Thyroid gland (tissue), 4 donors: ENCODE results near the gene APEX1. TPM values are rescaled to one million over a fixed set of nuclear protein-coding genes. Genes with fewer than 3 reads are reported as not detected.
A peak's percentile ranks its signal among the peaks of the same experiment; 100 is the strongest.

ENCODE experiments used
- DNase-seq, 2 donors: peaks; one replicate each; pipeline ENCODE4 v3.0.0-alpha.2; 2019
- H3K27ac ChIP-seq, 3 donors: fragments of 200-600 bp; sonication (generic); 1 replicate in 2 of 3; 2 replicates in 1 of 3; pipeline ENCODE4 v1.5.1; 2016 to 2019; ENCODE audit warnings: mild to moderate bottlenecking in 1 of 3, moderate library complexity in 1 of 3
- H3K27me3 ChIP-seq: fragments of 200-600 bp; sonication (generic); one replicate; pipeline ENCODE4 v1.5.1; 2019
- H3K36me3 ChIP-seq, 2 donors: fragments of 200-600 bp; sonication (generic); one replicate each; pipeline ENCODE4 v1.5.1; 2016 to 2019
- H3K4me1 ChIP-seq, 2 donors: fragments of 200-600 bp; sonication (generic); one replicate each; pipeline ENCODE4 v1.5.1; 2017 to 2019
- H3K4me3 ChIP-seq, 3 donors: fragments of 200-600 bp; sonication (generic); replicated peaks in 1 of 3; 1 replicate in 2 of 3; 2 replicates in 1 of 3; pipeline ENCODE4 v1.5.1; 2016; ENCODE audit warnings: mild to moderate bottlenecking in 1 of 3
- H3K9me3 ChIP-seq: fragments of 200-600 bp; sonication (generic); one replicate; pipeline ENCODE4 v1.5.1; 2017
- POLR2A ChIP-seq, 2 donors: fragments of 450-650 bp; IDR thresholded peaks; one replicate each; pipeline ENCODE4 v1.6.1; 2017; ENCODE audit warnings: antibody characterized with exemption in 2 of 2, mild to moderate bottlenecking in 2 of 2, moderate library complexity in 1 of 2
- WGBS, 2 donors: methylation state at CpG; one replicate each; pipeline ENCODE4 v1.1.5; 2017; 5-methylcytosine and 5-hydroxymethylcytosine counted together
- intact Hi-C: fragments of 100-400 bp; cut with DNase I; formaldehyde crosslinking; loops from one replicate; pipeline ENCODE4 v1.15.1; 2023
- total RNA-seq, 4 donors: library from RNA; depleted of rRNA; stranded (reverse); fragments of >200 nt; gene quantifications; one replicate each; pipeline ENCODE4 v1.2.3, GENCODE V29; 2016
- TF ChIP-seq, protein P1 (sequence below), 6 experiments: fragments of 200-600 bp in 3 of 6; fragments of 450-650 bp in 3 of 6; sonication (generic) in 3 of 6; IDR thresholded peaks; one replicate each; pipeline ENCODE4 v1.5.1; 2016 to 2019; ENCODE audit warnings: antibody characterized with exemption in 6 of 6, mild to moderate bottlenecking in 2 of 6, inconsistent platforms in 1 of 6, moderate library complexity in 1 of 6

APEX1 gene
- total RNA-seq, 4 donors from 2014 or later, result 133 to 179 (median 142) TPM

DNA sequence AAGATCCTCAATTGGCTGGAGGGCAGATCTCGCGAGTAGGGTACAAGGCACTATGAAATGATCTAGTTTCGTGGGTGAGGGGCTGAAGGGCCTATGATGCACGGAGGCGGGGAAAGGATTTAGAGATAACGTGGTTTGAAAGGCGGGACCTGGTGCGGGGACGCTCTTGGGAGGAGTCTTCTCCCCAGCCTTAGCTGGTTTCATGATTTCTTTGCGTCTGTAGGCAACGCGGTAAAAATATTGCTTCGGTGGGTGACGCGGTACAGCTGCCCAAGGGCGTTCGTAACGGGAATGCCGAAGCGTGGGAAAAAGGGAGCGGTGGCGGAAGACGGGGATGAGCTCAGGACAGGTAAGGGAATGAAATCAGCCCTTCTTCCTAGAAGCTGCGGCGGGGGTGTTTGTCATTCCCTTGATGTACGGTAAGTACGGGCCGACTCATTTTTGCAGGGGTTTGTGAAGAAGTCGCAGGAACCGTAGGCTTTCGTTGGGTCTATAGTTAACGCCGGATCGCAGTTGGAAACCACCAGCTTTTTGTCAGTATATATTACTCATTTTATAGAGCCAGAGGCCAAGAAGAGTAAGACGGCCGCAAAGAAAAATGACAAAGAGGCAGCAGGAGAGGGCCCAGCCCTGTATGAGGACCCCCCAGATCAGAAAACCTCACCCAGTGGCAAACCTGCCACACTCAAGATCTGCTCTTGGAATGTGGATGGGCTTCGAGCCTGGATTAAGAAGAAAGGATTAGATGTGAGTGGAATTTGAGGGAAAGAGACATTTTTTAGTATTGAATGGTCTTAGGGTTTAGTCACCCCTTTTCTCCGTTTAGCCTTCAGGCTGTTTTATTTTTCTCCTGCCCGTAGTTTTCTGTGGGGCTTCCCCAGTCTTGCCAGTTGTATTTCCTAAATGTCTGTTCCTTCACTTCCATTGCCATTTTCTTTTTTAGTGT, 602 bp downstream of the APEX1 start:
- Histone ChIP-seq H3K36me3 (peaks cover 41 to 42% of the 10 kb centered on the region in 2 donors), H3K4me1 (peaks cover 25 to 32% of the 10 kb centered on the region in 2 donors), H3K27me3 (no peaks in the 10 kb centered on the region), H3K9me3 (no peaks in the 10 kb centered on the region), H3K27ac (peak overlapping the region; percentile 35 to 85 (median 81)), H3K4me3 (peak overlapping the region; percentile 24 to 59 (median 54))
- TF ChIP-seq, protein P1, sequence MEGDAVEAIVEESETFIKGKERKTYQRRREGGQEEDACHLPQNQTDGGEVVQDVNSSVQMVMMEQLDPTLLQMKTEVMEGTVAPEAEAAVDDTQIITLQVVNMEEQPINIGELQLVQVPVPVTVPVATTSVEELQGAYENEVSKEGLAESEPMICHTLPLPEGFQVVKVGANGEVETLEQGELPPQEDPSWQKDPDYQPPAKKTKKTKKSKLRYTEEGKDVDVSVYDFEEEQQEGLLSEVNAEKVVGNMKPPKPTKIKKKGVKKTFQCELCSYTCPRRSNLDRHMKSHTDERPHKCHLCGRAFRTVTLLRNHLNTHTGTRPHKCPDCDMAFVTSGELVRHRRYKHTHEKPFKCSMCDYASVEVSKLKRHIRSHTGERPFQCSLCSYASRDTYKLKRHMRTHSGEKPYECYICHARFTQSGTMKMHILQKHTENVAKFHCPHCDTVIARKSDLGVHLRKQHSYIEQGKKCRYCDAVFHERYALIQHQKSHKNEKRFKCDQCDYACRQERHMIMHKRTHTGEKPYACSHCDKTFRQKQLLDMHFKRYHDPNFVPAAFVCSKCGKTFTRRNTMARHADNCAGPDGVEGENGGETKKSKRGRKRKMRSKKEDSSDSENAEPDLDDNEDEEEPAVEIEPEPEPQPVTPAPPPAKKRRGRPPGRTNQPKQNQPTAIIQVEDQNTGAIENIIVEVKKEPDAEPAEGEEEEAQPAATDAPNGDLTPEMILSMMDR (IDR thresholded peaks at IDR 0.05), result no peak
- no peak for TF ChIP-seq POLR2A (IDR thresholded peaks at IDR 0.05)
- intact Hi-C loops, result loop anchor here (10.0 kb wide), 2 partner anchors 121 to 229 kb away; partner anchors contain the start of genes ANG, CCNB1IP1 and RNASE4
- no peak for DNase-seq
- 1 to 3% methylated on average over 39 of the region's 39 CpGs for WGBS, 2 donors

DNA sequence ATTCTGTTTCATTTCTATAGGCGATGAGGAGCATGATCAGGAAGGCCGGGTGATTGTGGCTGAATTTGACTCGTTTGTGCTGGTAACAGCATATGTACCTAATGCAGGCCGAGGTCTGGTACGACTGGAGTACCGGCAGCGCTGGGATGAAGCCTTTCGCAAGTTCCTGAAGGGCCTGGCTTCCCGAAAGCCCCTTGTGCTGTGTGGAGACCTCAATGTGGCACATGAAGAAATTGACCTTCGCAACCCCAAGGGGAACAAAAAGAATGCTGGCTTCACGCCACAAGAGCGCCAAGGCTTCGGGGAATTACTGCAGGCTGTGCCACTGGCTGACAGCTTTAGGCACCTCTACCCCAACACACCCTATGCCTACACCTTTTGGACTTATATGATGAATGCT, 1.9 kb downstream of the APEX1 start:
- Histone ChIP-seq H3K4me1 (peaks cover 26 to 33% of the 10 kb centered on the region in 2 donors), H3K9me3 (no peaks in the 10 kb centered on the region), H3K4me3 (no peak overlapping the region), H3K27ac (no peak overlapping the region), H3K27me3 (no peaks in the 10 kb centered on the region), H3K36me3 (peaks cover 28 to 34% of the 10 kb centered on the region in 2 donors)
- TF ChIP-seq, protein P1 (IDR thresholded peaks at IDR 0.05), result no peak
- no peak for TF ChIP-seq POLR2A (IDR thresholded peaks at IDR 0.05)
- no peak for DNase-seq
- intact Hi-C loops, result loop anchor here (10.0 kb wide), 2 partner anchors 122 to 228 kb away; partner anchors contain the start of genes ANG, CCNB1IP1 and RNASE4
- 90% methylated on average over 13 of the region's 13 CpGs for WGBS, 2 donors

DNA sequence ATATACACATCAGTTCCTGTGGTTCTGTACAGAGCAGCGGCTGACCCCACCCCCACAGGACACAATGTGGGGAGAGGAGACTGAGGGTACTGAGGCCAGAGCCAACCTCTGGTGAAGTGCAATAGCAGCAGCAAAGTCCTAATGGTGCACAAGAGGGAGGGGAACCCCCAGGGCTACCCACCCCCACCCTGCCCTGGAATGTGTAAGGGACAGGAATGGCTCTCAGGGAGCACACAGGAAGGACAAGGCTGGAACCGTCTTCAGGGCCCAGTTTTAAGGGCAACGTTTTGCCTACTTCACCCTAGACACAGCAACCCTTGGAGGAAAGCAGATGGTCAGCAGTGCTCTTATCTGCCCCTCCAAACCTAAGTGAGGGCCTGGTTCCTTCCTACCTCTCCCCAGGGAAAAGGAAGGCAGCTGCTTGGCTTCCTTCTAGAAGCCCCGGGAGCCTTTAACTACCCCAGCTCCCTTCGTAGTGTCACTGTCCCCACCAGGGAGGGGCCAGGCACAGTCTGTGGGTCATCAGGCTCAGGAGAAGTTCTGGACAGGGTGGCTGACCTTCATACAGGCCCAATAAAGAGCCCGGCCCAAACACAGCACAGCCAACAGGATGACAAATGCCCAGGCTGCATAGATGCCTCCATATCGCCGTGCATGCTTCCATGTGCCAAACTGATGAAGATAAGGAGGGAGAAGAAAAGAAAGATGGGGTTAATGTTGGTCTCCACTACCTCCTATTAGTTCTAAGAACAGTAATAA, 3.2 kb downstream of the APEX1 start:
- H3K4me3 ChIP-seq, result no peak overlapping the region
- peaks cover 26 to 29% of the 10 kb centered on the region in 2 donors for H3K36me3 ChIP-seq
- intact Hi-C loops, result loop anchor here (10.0 kb wide), 2 partner anchors 123 to 227 kb away; partner anchors contain the start of genes ANG, CCNB1IP1 and RNASE4
- H3K9me3 ChIP-seq, result no peaks in the 10 kb centered on the region
- peaks cover 26 to 28% of the 10 kb centered on the region in 2 donors for H3K4me1 ChIP-seq
- TF ChIP-seq, protein P1 (IDR thresholded peaks at IDR 0.05), result no peak
- no peak for TF ChIP-seq POLR2A (IDR thresholded peaks at IDR 0.05)
- 68 to 81% methylated on average over 4 to 8 of the region's 8 CpGs for WGBS, 2 donors
- no peak overlapping the region for H3K27ac ChIP-seq
- no peak for DNase-seq
- no peaks in the 10 kb centered on the region for H3K27me3 ChIP-seq

DNA sequence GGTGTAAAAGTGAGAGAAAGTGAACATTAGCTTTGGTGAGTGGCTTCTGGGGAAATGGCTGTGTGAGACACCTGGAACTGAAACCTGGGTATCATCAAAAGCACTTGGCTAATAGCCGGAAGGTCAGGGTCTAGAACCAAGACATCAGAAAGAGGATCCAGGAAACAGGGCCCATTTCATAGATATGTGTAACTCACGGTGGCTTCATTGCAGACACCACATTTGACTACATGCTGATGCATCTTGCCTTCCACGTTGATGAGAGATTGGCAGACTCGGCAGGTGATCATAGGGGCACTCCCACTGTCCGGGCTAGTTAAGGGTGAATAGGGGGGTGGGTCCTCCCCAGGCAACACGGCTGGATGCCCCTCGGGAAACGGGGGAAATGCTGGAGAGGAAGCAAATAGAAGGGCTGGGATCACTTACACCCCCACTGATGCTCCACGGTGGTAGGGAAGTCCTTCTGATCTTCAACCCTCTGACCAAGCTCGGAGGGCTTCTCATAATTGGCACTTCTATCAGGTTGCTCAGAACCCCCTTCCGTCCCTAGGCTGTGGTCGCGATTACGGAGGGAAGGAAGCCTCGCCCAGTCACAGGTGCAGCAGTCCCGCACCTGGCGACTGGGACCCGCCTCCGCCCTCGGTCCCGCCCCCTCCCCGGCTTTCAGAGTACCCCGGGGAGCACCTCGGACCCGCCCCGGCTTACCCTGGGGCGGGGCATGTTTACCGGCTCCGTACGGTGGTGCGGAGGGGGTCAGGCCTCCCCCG, 5.6 kb downstream of the APEX1 start:
- H3K27ac ChIP-seq, result peak overlapping the region; percentile 67 to 89 (median 86)
- WGBS, 2 donors, result 11 to 16% methylated on average over 8 to 19 of the region's 32 CpGs
- DNase-seq, result peak; percentile 60 to 64
- H3K27me3 ChIP-seq, result no peaks in the 10 kb centered on the region
- peak overlapping the region; percentile 73 to 94 (median 80) for H3K4me3 ChIP-seq
- TF ChIP-seq, protein P1 (IDR thresholded peaks at IDR 0.05), result no peak
- TF ChIP-seq POLR2A (IDR thresholded peaks at IDR 0.05), result no peak
- H3K36me3 ChIP-seq, result peaks cover 26 to 29% of the 10 kb centered on the region in 2 donors
- peaks cover 17 to 19% of the 10 kb centered on the region in 2 donors for H3K4me1 ChIP-seq
- intact Hi-C loops, result loop anchor here (10.0 kb wide), 1 partner anchor 46 kb away; the partner anchor contains the start of gene TEP1
- H3K9me3 ChIP-seq, result no peaks in the 10 kb centered on the region
